GM21717 (cell line): ENCODE results near the gene TSPAN17.

ENCODE experiments used
- ATAC-seq: cut with Tn5 transposase; IDR thresholded peaks from one replicate; pipeline ENCODE4 v1.9.1; 2021; ENCODE audit warnings: mild to moderate bottlenecking, moderate library complexity; ENCODE audit not compliant: unreplicated experiment

The TSPAN17 gene

DNA sequence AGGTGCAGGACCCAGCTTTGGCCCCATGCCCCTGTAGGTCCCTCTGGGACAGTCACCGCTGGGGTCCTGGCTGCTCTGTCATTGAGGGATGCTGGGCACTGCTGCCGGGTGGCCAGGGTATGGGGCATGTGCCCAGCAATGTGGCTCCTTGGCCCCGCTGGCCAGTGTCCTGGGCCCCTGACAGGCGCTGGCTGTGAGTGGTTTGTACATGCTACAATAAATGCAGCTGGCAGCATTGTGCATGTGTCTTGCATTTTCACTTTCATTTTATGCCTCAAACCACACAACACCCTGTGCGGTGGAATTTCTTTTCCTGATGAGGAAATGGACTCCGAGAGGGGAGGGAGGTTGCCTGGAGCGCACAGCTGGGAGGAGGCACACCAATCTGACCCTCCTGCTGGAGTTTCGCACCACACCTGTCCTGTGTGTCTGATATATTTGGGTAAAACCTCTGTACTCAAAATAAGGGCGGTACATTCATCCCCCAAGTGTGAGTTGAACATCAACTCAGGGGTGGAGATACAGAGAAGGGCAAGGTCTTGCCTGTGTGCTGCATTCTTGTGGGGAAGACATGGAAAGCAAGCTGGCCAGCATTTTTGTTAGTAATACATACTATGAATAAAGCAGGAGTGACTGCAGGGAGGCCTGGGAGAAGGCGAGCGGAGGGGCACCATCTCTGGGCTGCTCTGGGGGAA lies 11.7 kb downstream of the TSPAN17 start:
- peak; percentile 37 for ATAC-seq

GRCh38 chr5:176659512-176659839 lies 12.2 kb downstream of the TSPAN17 start:
- no peak for ATAC-seq

DNA sequence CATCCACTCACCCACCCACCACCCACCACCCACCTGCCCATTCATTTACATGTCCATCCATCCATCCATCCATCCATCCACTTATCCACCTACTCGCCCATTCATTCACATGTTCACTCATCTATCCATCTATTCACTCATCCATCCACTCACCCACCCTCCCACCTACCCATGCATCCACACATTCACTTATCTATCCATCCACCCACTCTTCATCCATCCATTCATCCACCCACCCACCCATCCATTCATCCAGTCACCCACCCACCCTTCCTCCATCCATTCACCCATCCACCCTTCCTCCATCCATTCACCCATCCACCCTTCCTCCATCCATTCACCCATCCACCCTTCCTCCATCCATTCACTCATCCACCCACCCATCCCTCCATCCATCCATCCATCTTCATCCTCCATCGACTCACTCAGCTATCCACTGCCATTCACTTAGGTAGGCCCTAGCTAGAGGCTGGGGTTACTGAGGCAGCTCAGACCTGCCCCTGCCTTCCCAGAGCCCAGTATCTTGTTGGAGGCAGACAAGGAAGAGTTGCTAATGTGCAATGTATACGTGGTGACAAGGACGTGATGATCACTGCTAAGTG lies 12.7 kb downstream of the TSPAN17 start:
- no peak for ATAC-seq

- peak; percentile 24 for ATAC-seq
Measured at GRCh38 chr5:176660530-176660859, 13.2 kb downstream of the TSPAN17 start.

GRCh38 chr5:176660860-176661641 lies 13.8 kb downstream of the TSPAN17 start:
- ATAC-seq: peak; percentile 55

- no peak for ATAC-seq
Measured at GRCh38 chr5:176661676-176662075, 14.4 kb downstream of the TSPAN17 start.

- ATAC-seq: no peak
Measured at GRCh38 chr5:176662371-176663333, 15.4 kb downstream of the TSPAN17 start.

DNA sequence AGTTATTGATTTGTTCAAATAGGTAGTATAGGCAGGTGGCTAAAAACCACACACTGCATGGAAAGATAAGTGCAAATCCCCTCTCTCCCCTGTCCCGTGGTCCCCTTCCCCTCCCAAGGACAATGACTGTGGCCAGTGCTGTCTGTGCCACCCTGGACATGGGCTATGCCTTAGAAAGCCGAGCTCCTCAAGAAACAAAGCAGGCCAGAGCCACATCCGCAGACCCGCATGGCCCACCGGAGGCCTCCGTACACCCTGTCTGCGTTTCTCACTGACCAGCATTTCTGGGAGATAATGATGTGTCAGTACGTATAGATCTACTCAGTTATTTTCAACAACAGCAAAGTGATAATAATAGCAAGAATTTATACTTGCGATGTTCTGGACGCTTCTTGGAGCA lies 16.3 kb downstream of the TSPAN17 start:
- ATAC-seq: no peak

- ATAC-seq: no peak
Measured at GRCh38 chr5:176664479-176664878, 17.2 kb downstream of the TSPAN17 start.

DNA sequence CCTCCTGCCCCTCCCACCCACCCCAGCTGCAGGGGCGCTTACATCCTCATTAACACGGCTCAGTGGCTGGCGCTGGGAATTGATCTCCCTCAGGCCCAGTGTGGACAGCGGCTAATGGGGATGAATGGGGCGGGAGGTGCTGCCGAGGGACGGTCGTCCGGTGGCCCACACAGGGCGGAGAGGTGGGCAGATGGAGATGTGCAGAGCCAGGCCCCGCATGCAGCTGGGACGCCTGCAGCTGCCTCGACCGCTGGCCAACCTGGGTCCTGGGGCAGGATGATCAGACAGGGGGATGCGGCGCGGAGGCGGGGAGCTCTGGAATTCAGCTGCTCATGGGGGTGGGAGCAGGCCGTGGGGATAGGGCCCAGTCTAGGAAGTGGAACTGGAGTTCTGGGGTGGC lies 17.6 kb downstream of the TSPAN17 start:
- ATAC-seq: no peak

GRCh38 chr5:176665517-176665916 lies 18.2 kb downstream of the TSPAN17 start:
- ATAC-seq: no peak

GRCh38 chr5:176667637-176668036 lies 20.4 kb downstream of the TSPAN17 start:
- no peak for ATAC-seq

- no peak for ATAC-seq
Measured at GRCh38 chr5:176670449-176670848, 23.2 kb downstream of the TSPAN17 start.

DNA sequence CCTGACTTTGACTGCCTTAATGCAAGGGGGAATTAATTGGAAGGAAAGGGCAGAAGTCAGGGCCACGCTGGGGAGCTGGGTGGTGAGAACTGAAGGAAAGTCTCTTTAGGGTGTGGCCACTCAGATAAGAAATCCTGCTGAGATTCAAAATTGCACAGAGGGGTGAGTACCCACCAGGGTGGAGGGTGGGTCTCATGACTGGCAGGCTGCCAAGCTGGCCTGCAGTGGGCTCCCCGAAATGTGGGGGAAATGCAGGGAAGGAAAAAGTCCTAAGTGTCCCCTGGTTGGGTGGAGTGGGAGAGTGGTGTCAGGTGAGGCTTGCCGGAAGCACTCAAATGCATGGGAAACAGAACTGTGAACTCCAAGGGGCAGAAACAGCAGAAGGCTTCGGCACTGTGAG lies 24.1 kb downstream of the TSPAN17 start:
- no peak for ATAC-seq

DNA sequence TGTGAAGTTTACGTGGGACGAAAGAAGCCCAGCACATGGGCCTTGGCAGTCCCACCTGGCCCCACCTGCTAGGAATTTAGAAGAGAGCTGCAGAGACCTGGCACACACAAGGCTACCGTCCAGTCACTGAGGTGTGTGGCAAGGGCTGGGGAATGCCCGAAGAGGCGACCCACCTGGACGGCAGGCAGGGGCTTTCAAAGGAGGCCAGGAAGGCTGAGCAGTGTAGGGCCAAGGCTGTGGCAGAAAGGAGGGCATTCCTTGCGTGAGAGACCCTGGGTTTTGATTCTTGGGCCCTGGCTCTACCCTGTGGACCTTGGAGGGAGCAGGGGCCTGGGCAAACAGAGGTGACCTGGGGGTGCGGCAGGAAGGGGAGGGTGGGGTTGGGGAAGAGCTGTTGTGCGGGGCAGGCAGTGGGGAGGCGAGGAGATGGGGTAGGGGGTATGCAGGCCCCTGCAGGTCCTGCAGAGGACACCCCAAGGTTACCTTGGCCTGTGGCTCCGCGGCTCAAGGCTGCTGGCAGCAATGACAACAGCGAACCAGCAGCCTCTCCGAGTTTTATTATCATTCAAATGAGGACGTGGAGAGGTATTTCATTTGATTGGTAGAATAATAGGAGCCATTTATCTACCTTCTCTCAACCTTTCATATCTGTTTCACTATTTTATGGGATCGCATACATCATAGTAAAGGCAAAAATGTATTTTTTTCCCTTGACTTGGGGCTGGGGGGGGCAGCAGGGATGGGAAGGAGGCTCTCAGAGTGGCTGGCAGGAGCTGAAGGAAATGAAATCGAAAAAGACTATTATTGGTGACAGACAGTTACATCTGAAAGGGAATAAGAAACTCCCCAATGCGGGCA lies 24.8 kb downstream of the TSPAN17 start:
- ATAC-seq: no peak

- ATAC-seq: no peak
Measured at GRCh38 chr5:176673651-176674583, 26.6 kb downstream of the TSPAN17 start.

DNA sequence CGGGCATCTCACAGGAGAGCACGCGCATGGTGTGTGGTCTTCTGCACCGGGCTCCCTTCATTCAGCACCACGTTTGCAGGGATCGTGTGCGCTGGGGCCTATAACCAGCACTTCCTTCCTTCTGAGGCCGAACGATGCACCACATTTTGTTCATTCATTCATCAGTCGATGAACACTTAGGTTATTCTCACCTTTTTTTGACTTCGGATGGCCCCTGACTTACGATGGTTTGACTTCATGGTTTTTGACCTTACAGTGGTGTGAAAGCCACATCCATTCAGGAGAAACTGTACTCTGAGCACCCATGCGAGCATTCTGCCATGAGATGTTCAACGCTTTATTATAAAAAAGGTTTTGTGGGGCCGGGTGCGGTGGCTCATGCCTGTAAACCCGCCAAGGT lies 27.5 kb downstream of the TSPAN17 start:
- no peak for ATAC-seq

- no peak for ATAC-seq
Measured at GRCh38 chr5:176675676-176676360, 28.5 kb downstream of the TSPAN17 start.
